Memory B cell (primary cell): ENCODE data around the gene MSH6.
"Not testable (repeated sequence)": the region's sequence is repeated elsewhere in the genome, so short reads cannot be mapped to it uniquely, and the experiment has no call there.

ENCODE experiments used
- ATAC-seq: fragments of 150-1000 bp; cut with Tn5 transposase; 2 replicates; pipeline ENCODE4 v1.10.0; 2021; ENCODE audit warnings: low read depth, mild to moderate bottlenecking, moderate library complexity
- DNase-seq, 2 donors: peaks; one replicate each; pipeline ENCODE4 v3.0.0; 2022; ENCODE audit warnings: low spot score in 2 of 2
- H3K27ac Mint-ChIP-seq: one replicate; pipeline ENCODE4 v1.8.0; 2022; ENCODE audit warnings: mild to moderate bottlenecking, moderate library complexity, mixed read lengths
- H3K27me3 Mint-ChIP-seq: one replicate; pipeline ENCODE4 v1.8.0; 2022; ENCODE audit warnings: mixed read lengths
- H3K36me3 Mint-ChIP-seq: one replicate; pipeline ENCODE4 v1.8.0; 2022; ENCODE audit warnings: mild to moderate bottlenecking, mixed read lengths
- H3K4me1 Mint-ChIP-seq: one replicate; pipeline ENCODE4 v1.8.0; 2022; ENCODE audit warnings: mixed read lengths
- H3K4me3 Mint-ChIP-seq: one replicate; pipeline ENCODE4 v1.8.0; 2022; ENCODE audit warnings: mild to moderate bottlenecking, moderate library complexity, mixed read lengths
- H3K9me3 Mint-ChIP-seq: one replicate; pipeline ENCODE4 v1.8.0; 2022; ENCODE audit warnings: mixed read lengths

The MSH6 gene

GRCh38 chr2:47842846-47843245 is 59.9 kb downstream of the MSH6 start:
- no peak for DNase-seq
- H3K27ac Mint-ChIP-seq, result peak overlapping the region; percentile 20
- H3K36me3 Mint-ChIP-seq, result peaks cover 9% of the 10 kb centered on the region
- H3K4me1 Mint-ChIP-seq, result peaks cover 24% of the 10 kb centered on the region
- H3K4me3 Mint-ChIP-seq, result no peak overlapping the region
- no peaks in the 10 kb centered on the region for H3K27me3 Mint-ChIP-seq
- no peaks in the 10 kb centered on the region for H3K9me3 Mint-ChIP-seq
- no peak for ATAC-seq

DNA sequence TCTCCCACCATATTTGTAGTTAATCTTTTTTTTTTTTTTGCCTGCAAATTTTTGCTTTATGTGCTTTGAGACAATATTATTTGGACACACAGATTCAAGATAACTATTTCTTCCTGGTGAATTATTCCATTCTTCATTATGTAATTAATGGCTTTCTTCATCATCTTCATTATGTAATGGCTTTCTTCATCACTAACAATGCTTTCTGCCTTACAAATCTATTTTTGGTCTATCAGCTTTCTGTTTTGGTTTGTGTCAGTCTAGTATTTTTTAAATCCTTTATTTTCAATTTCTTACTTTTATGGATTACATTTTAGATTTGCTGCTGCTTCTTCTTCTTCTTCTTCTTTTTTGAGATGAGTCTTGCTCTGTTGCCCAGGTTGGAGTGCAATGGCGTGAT is 60.5 kb downstream of the MSH6 start:
- DNase-seq, result no peak
- Mint-ChIP-seq H3K4me1 (peaks cover 24% of the 10 kb centered on the region), H3K36me3 (peaks cover 11% of the 10 kb centered on the region), H3K27ac (no peak overlapping the region), H3K4me3 (no peak overlapping the region), H3K27me3 (no peaks in the 10 kb centered on the region), H3K9me3 (no peaks in the 10 kb centered on the region)
- ATAC-seq, result no peak

- peak overlapping the region; percentile 57 for H3K27ac Mint-ChIP-seq
- peaks cover 24% of the 10 kb centered on the region for H3K4me1 Mint-ChIP-seq
- no peaks in the 10 kb centered on the region for H3K27me3 Mint-ChIP-seq
- ATAC-seq (no peak), DNase-seq (no peak)
- H3K4me3 Mint-ChIP-seq, result no peak overlapping the region
- H3K36me3 Mint-ChIP-seq, result peaks cover 8% of the 10 kb centered on the region
- no peaks in the 10 kb centered on the region for H3K9me3 Mint-ChIP-seq
These were observed 61.2 kb downstream of the MSH6 start for GRCh38 chr2:47844162-47844561.

GRCh38 chr2:47849368-47849767 is 66.4 kb downstream of the MSH6 start:
- H3K4me3 Mint-ChIP-seq, result no peak overlapping the region
- no peaks in the 10 kb centered on the region for H3K9me3 Mint-ChIP-seq
- H3K4me1 Mint-ChIP-seq, result peaks cover 30% of the 10 kb centered on the region
- no peaks in the 10 kb centered on the region for H3K27me3 Mint-ChIP-seq
- peaks cover 7% of the 10 kb centered on the region for H3K36me3 Mint-ChIP-seq
- H3K27ac Mint-ChIP-seq, result peak overlapping the region; percentile 49
- no peak for ATAC-seq
- no peak for DNase-seq

DNA sequence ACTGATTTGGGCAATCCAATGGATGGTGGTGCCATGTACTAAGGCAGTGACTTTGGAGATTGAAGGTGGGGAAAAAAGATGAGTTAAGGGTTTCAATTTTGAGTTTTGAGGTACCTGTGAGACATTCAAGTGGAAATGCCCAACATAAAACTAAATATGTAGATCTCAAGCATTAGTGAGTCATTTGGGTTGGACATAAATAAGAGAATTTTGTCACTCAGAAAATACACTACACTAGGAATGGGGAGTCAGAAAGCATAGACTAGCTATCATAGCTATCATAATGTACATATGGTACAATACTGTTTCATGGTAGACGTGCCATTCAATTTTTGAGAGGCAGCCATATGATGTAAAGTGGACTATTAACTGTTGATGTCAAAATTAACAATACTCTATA is 67.3 kb downstream of the MSH6 start:
- no peak for ATAC-seq
- no peaks in the 10 kb centered on the region for H3K9me3 Mint-ChIP-seq

DNA sequence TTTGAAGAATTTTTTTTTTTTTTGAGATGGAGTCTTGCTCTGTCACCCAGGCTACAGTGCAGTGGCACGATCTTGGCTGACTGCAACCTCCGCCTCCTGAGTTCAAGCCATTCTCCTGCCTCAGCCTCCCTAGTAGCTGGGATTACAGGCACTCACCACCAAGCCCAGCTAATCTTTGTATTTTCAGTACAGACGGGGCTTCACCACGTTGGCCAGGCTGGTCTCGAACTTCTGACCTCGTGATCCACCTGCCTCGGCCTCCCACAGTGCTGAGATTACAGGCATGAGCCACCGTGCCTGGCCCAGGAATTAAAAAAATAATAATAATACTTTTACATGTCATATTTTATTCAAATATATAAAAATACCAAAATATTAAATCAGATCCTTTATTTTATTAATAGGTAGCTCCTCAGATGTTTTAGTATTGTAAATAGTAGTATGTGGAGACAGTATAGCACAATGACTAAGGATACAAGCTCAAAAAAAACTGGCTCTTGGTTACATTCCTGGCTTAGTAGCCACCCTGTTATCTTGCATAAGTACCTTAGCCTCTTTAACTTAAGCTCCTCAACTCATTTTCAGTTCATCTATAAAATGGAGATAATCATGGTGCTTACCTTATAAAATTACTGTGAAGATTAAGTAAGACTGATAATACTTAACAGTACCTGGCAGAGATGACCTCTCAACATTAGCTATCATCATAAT is 70.3 kb downstream of the MSH6 start:
- not testable (repeated sequence) for ATAC-seq, H3K4me3 Mint-ChIP-seq, H3K36me3 Mint-ChIP-seq, H3K27me3 Mint-ChIP-seq, DNase-seq, H3K27ac Mint-ChIP-seq, H3K9me3 Mint-ChIP-seq
- peaks cover 39% of the 10 kb centered on the region for H3K4me1 Mint-ChIP-seq

More for the DNA sequence above, 67.3 kb downstream of the MSH6 start:
- H3K27ac Mint-ChIP-seq, result peak overlapping the region; percentile 49
- peaks cover 27% of the 10 kb centered on the region for H3K4me1 Mint-ChIP-seq
- H3K4me3 Mint-ChIP-seq, result no peak overlapping the region
- peaks cover 7% of the 10 kb centered on the region for H3K36me3 Mint-ChIP-seq
- no peak for DNase-seq
- no peaks in the 10 kb centered on the region for H3K27me3 Mint-ChIP-seq
